ENCODE results near the gene FOXJ1. TPM values are rescaled to one million over a fixed set of nuclear protein-coding genes. Genes with fewer than 3 reads are reported as not detected.
"Not testable (repeated sequence)": the region's sequence is repeated elsewhere in the genome, so short reads cannot be mapped to it uniquely, and the experiment has no call there.

Gene FOXJ1
- total RNA-seq, result not detected in 2 replicates

GRCh38 chr17:76141212-76142038, at the start of gene FOXJ1:
FOXJ1 (minus strand) TSS chr17:76141245; CDS start chr17:76140395, 850 bp downstream.
- H3K27me3 ChIP-seq (ENCODE audit: control insufficient read depth, insufficient read depth, low read length), result peaks cover 26% of the 10 kb centered on the region
- DNase-seq (ENCODE audit: low read depth) (peak; percentile 76), FAIRE-seq (no peak)
- TF ChIP-seq CTCF (IDR thresholded peaks at IDR 0.05; ENCODE audit: insufficient read depth, low read length, severe bottlenecking), result no peak
- H3K36me3 ChIP-seq (ENCODE audit: control insufficient read depth, insufficient read depth, low read length), result no peaks in the 10 kb centered on the region
- peak within 1 kb of the TSS; percentile 35 for H3K4me3 ChIP-seq (ENCODE audit: low read depth, low read length)

- FAIRE-seq, result no peak
These were observed 48.7 kb upstream of the FOXJ1 start for GRCh38 chr17:76189741-76190140.

GRCh38 chr17:76189247-76189646, 48.2 kb upstream of the FOXJ1 start:
- no peak overlapping the region for H3K4me3 ChIP-seq (ENCODE audit: low read depth, low read length)
- peaks cover 1% of the 10 kb centered on the region for H3K27me3 ChIP-seq (ENCODE audit: control insufficient read depth, insufficient read depth, low read length)
- no peaks in the 10 kb centered on the region for H3K36me3 ChIP-seq (ENCODE audit: control insufficient read depth, insufficient read depth, low read length)
- FAIRE-seq (no peak), DNase-seq (ENCODE audit: low read depth) (no peak)
- TF ChIP-seq CTCF (IDR thresholded peaks at IDR 0.05; ENCODE audit: insufficient read depth, low read length, severe bottlenecking), result no peak

More at GRCh38 chr17:76189741-76190140, 48.7 kb upstream of the FOXJ1 start:
- H3K4me3 ChIP-seq (ENCODE audit: low read depth, low read length), result no peak overlapping the region
- no peak for DNase-seq (ENCODE audit: low read depth)
- H3K36me3 ChIP-seq (ENCODE audit: control insufficient read depth, insufficient read depth, low read length), result no peaks in the 10 kb centered on the region
- TF ChIP-seq CTCF (IDR thresholded peaks at IDR 0.05; ENCODE audit: insufficient read depth, low read length, severe bottlenecking), result no peak
- peaks cover 1% of the 10 kb centered on the region for H3K27me3 ChIP-seq (ENCODE audit: control insufficient read depth, insufficient read depth, low read length)

GRCh38 chr17:76188213-76189016, 47.4 kb upstream of the FOXJ1 start:
- no peak for TF ChIP-seq CTCF (IDR thresholded peaks at IDR 0.05; ENCODE audit: insufficient read depth, low read length, severe bottlenecking)
- Histone ChIP-seq H3K4me3 (ENCODE audit: low read depth, low read length) (no peak overlapping the region), H3K36me3 (ENCODE audit: control insufficient read depth, insufficient read depth, low read length) (no peaks in the 10 kb centered on the region), H3K27me3 (ENCODE audit: control insufficient read depth, insufficient read depth, low read length) (peaks cover 1% of the 10 kb centered on the region)
- FAIRE-seq (no peak), DNase-seq (ENCODE audit: low read depth) (no peak)

GRCh38 chr17:76186774-76187173, 45.7 kb upstream of the FOXJ1 start:
- not testable (repeated sequence) for H3K4me3 ChIP-seq (ENCODE audit: low read depth, low read length); DNase-seq (ENCODE audit: low read depth); H3K36me3 ChIP-seq (ENCODE audit: control insufficient read depth, insufficient read depth, low read length); H3K27me3 ChIP-seq (ENCODE audit: control insufficient read depth, insufficient read depth, low read length); FAIRE-seq

- DNase-seq (ENCODE audit: low read depth) (no peak), FAIRE-seq (no peak)
- no peak for TF ChIP-seq CTCF (IDR thresholded peaks at IDR 0.05; ENCODE audit: insufficient read depth, low read length, severe bottlenecking)
- no peaks in the 10 kb centered on the region for H3K36me3 ChIP-seq (ENCODE audit: control insufficient read depth, insufficient read depth, low read length)
- peaks cover 1% of the 10 kb centered on the region for H3K27me3 ChIP-seq (ENCODE audit: control insufficient read depth, insufficient read depth, low read length)
- no peak overlapping the region for H3K4me3 ChIP-seq (ENCODE audit: low read depth, low read length)
These were observed 43.2 kb upstream of the FOXJ1 start for GRCh38 chr17:76184290-76184689.

Measured in bronchial epithelial cell (primary cell).